ENCODE data around the gene ASIC3. TPM values are rescaled to one million over a fixed set of nuclear protein-coding genes. Genes with fewer than 3 reads are reported as not detected.

ASIC3 gene
- total and polyA plus RNA-seq, 2 of the 4 experiments (the other 2 are of a cell fraction), result 0.74 TPM; not detected in 1

GRCh38 chr7:151010307-151011096, 37.8 kb upstream of the ASIC3 start (continued):
- TF ChIP-seq RCOR1 (IDR thresholded peaks at IDR 0.05; ENCODE audit: insufficient replicate concordance, low read length) (no peak), RFX5 (IDR thresholded peaks at IDR 0.05; ENCODE audit: low read depth, low read length) (no peak)

- Histone ChIP-seq H4K5ac (ENCODE audit: low read depth, low read length) (no peak overlapping the region; the same call in 1 of the 2 replicates), H3K9me3 (ENCODE audit: control insufficient read depth, insufficient read depth, low read length) (no peaks in the 10 kb centered on the region), H2BK15ac (ENCODE audit: low read depth, low read length) (0 out of 3 replicates have a peak overlapping the region, but pooled peaks have one; percentile 15), H3K23ac (ENCODE audit: low read depth, low read length) (0 out of 2 replicates have a peak overlapping the region, but pooled peaks have one; percentile 33), H2BK20ac (ENCODE audit: low read depth, low read length) (no peak overlapping the region), H3K79me1 (ENCODE audit: low read depth in 1 of 2, low read length in 2 of 2) (no peaks in the 10 kb centered on the region), H3K4ac (ENCODE audit: low read depth, low read length) (no peak overlapping the region), H3K4me1 (ENCODE audit: control insufficient read depth, insufficient read depth, low read length) (peaks cover 9% of the 10 kb centered on the region; the same call in 1 of the 2 replicates), H3K14ac (replicated peaks; ENCODE audit: low read depth, low read length) (no peak overlapping the region), H3K9me1 (ENCODE audit: insufficient read depth, low read length) (no peaks in the 10 kb centered on the region), H3K56ac (ENCODE audit: extremely low read depth, insufficient read depth, low read length) (no peak overlapping the region), H2BK120ac (ENCODE audit: low read depth, low read length) (no peak overlapping the region), H4K91ac (ENCODE audit: insufficient read depth, low read depth, low read length) (no peak overlapping the region), H3K9ac (ENCODE audit: low read depth, low read length) (no peak overlapping the region), H3K18ac (ENCODE audit: low read depth, low read length) (no peak overlapping the region), H4K20me1 (ENCODE audit: insufficient read depth, low read length) (no peaks in the 10 kb centered on the region), H3K36me3 (ENCODE audit: control insufficient read depth, insufficient read depth, low read length) (no peaks in the 10 kb centered on the region), H3K4me2 (ENCODE audit: low read depth, low read length) (no peak overlapping the region), H4K8ac (ENCODE audit: low read depth in 2 of 2, low read length in 2 of 2) (no peak overlapping the region), H2BK5ac (ENCODE audit: low read depth, low read length, poor library complexity, severe bottlenecking) (no peak overlapping the region), H3K27me3 (ENCODE audit: control insufficient read depth, insufficient read depth, low read length) (peaks cover 13% of the 10 kb centered on the region; the same call in 1 of the 2 replicates), H2AK5ac (ENCODE audit: low read depth, low read length) (no peak overlapping the region), H3K4me3 (ENCODE audit: insufficient read depth, low read depth, low read length) (no peak overlapping the region), H3K27ac (ENCODE audit: insufficient read depth, low read length) (no peak overlapping the region), H2AFZ (replicated peaks; ENCODE audit: low read length, poor library complexity) (no peak overlapping the region), H2AK9ac (replicated peaks; ENCODE audit: low read depth, low read length, poor library complexity) (peak overlapping the region; percentile 9)
- dilution Hi-C loops (cut with HindIII; ENCODE audit: low sequenced_read_pairs, unreplicated experiment), result no loop called here
- no CpG with 5 or more reads among the region's 1 CpG for WGBS, 2 experiments (ENCODE audit: extremely low coverage in 2 of 2, insufficient read length in 1 of 2)
- ChIA-PET POLR2A (ENCODE audit: unreplicated experiment) (no interaction called here), CTCF (interaction anchor here (1.1 kb wide), 1 partner anchor 17 kb away, joined by 3 read pairs; the partner anchor contains the start of gene ABCB8)
- intact Hi-C loops (cut with micrococcal nuclease), result loop anchor here (5.0 kb wide), 1 partner anchor 101 kb away; no protein-coding TSS in a partner anchor
- ATAC-seq (ENCODE audit: low read depth), result no peak
- in situ Hi-C loops (cut with MboI; ENCODE audit: low sequenced_read_pairs), result no loop called here
- no peak for DNase-seq
- no TSS peak for BruUV-seq (replicated peaks)
- TF ChIP-seq CTCF (conservative IDR thresholded peaks at IDR 0.05; ENCODE audit: low read depth, low read length) (no peak), RCOR1 (IDR thresholded peaks at IDR 0.05; ENCODE audit: insufficient replicate concordance, low read length) (no peak), SMC3 (IDR thresholded peaks at IDR 0.05; ENCODE audit: low read depth, low read length) (no peak), FOS (IDR thresholded peaks at IDR 0.05; ENCODE audit: low read depth, low read length) (no peak), NFE2L2 (IDR thresholded peaks at IDR 0.05; ENCODE audit: low read depth, low read length) (no peak), MXI1 (IDR thresholded peaks at IDR 0.05; ENCODE audit: borderline replicate concordance, low read depth, low read length) (no peak), RAD21 (IDR thresholded peaks at IDR 0.05; ENCODE audit: low read length) (no peak), MAZ (IDR thresholded peaks at IDR 0.05; ENCODE audit: borderline replicate concordance, low read depth, low read length) (no peak), CHD1 (IDR thresholded peaks at IDR 0.05; ENCODE audit: low read depth, low read length) (no peak)
- TF ChIP-seq, protein P1, sequence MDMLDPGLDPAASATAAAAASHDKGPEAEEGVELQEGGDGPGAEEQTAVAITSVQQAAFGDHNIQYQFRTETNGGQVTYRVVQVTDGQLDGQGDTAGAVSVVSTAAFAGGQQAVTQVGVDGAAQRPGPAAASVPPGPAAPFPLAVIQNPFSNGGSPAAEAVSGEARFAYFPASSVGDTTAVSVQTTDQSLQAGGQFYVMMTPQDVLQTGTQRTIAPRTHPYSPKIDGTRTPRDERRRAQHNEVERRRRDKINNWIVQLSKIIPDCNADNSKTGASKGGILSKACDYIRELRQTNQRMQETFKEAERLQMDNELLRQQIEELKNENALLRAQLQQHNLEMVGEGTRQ (IDR thresholded peaks at IDR 0.05; ENCODE audit: low read depth, low read length), result no peak
- TF ChIP-seq, protein P2, sequence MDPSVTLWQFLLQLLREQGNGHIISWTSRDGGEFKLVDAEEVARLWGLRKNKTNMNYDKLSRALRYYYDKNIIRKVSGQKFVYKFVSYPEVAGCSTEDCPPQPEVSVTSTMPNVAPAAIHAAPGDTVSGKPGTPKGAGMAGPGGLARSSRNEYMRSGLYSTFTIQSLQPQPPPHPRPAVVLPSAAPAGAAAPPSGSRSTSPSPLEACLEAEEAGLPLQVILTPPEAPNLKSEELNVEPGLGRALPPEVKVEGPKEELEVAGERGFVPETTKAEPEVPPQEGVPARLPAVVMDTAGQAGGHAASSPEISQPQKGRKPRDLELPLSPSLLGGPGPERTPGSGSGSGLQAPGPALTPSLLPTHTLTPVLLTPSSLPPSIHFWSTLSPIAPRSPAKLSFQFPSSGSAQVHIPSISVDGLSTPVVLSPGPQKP (IDR thresholded peaks at IDR 0.05; ENCODE audit: borderline replicate concordance, low read depth, low read length), result no peak
Measured at GRCh38 chr7:151011097-151011409, 37.3 kb upstream of the ASIC3 start.

Data from IMR-90 (cell line).